IMR-90 (cell line): ENCODE data around the gene TUBGCP3.

Source experiments
- CEBPB ChIP-seq: IDR thresholded peaks from 2 replicates; pipeline ENCODE4 v1.6.1; 2012; ENCODE audit warnings: low read depth, low read length, improper control_type of control experiment
- CHD1 ChIP-seq: IDR thresholded peaks from 2 replicates; pipeline ENCODE4 v1.6.1; 2012; ENCODE audit warnings: low read depth, low read length, improper control_type of control experiment
- CTCF ChIP-seq: conservative IDR thresholded peaks from 2 replicates; pipeline ENCODE4 v1.5.1; 2012; ENCODE audit warnings: mild to moderate bottlenecking, low read depth, low read length, improper control_type of control experiment
- MXI1 ChIP-seq: IDR thresholded peaks from 2 replicates; pipeline ENCODE4 v1.6.1; 2012; ENCODE audit warnings: low read depth, mild to moderate bottlenecking, low read length, moderate library complexity, borderline replicate concordance
- POLR2A ChIP-seq: IDR thresholded peaks from 2 replicates; pipeline ENCODE4 v1.6.1; 2012; ENCODE audit warnings: mild to moderate bottlenecking, low read depth, low read length
- RAD21 ChIP-seq: IDR thresholded peaks from 2 replicates; pipeline ENCODE4 v1.6.1; 2012; ENCODE audit warnings: low read length, improper control_type of control experiment
- USF2 ChIP-seq: fragments of 150-350 bp; IDR thresholded peaks from 2 replicates; pipeline ENCODE4 v1.6.1; 2017; ENCODE audit warnings: mild to moderate bottlenecking, antibody characterized with exemption, low read length, low read depth

- TF ChIP-seq CEBPB (no peak), CTCF (no peak), MXI1 (no peak), POLR2A (no peak), USF2 (no peak), CHD1 (no peak), RAD21 (no peak)
Observed at GRCh38 chr13:112636401-112636975, 48.5 kb upstream of the TUBGCP3 start.
